K562 (cell line): ENCODE data around the gene PLXNA2. TPM values are rescaled to one million over a fixed set of nuclear protein-coding genes. Genes with fewer than 3 reads are reported as not detected.
A peak's percentile ranks its signal among the peaks of the same experiment; 100 is the strongest.

Source experiments
- ATAC-seq: fragments of 200-7000 bp; cut with Tn5 transposase; 3 replicates; pipeline ENCODE4 v1.9.1; 2020; ENCODE audit warnings: moderate library complexity
- BruUV-seq: library from RNA; stranded (reverse); fragments of 400-500 nt; replicated peaks from 2 replicates; lab custom pipeline; 2021; lab: Mats Ljungman, UMichigan
- CTCF ChIA-PET: fragments of 300-600 bp; formaldehyde crosslinking; extraction: SDS; loops from one replicate; lab custom pipeline; 2021; ENCODE audit warnings: low intra/inter-chr PET ratio; lab: Yijun Ruan, JAX
- POLR2A ChIA-PET: fragments of 300-600, 350-650 bp; sonication (Branson Sonifier 250); formaldehyde crosslinking; extraction: SDS; loops from one replicate; lab custom pipeline; 2021; ENCODE audit warnings: antibody characterized with exemption, inconsistent platforms; lab: Yijun Ruan, JAX
- DNase-seq, 4 experiments: peaks; one replicate each; pipeline versions ENCODE4 v3.0.0 to v3.0.0-alpha.2; 2011 to 2018; ENCODE audit warnings: low spot score in 3 of 4, mixed read lengths in 3 of 4; ENCODE audit errors: extremely low read depth in 1 of 4
- FAIRE-seq: peaks from 2 replicates; lab custom pipeline; 2011; peaks lifted over from hg19 to GRCh38; lab: Jason Lieb, UNC
- H2AFZ ChIP-seq: 2 replicates; pipeline ENCODE4 v1.6.0; 2011; ENCODE audit warnings: low read depth, low read length, control low read depth, inconsistent platforms
- H3K27ac ChIP-seq: fragments of 200-600 bp; 3 replicates; pipeline ENCODE4 v1.8.0; 2011; ENCODE audit warnings: low read depth, mild to moderate bottlenecking, control low read depth, inconsistent platforms, low read length, moderate library complexity, mixed read lengths; ENCODE audit errors: extremely low read depth
- H3K27me3 ChIP-seq, 2 experiments: fragments of 300-600 bp in 1 of 2; 2 replicates in 1 of 2; 3 replicates in 1 of 2; pipeline versions ENCODE4 v1.6.0 to v1.8.0; 2011; ENCODE audit warnings: inconsistent platforms in 2 of 2, low read length in 2 of 2, mild to moderate bottlenecking in 1 of 2, mixed read lengths in 1 of 2, moderate library complexity in 1 of 2; ENCODE audit not compliant: control insufficient read depth in 2 of 2, insufficient read depth in 2 of 2
- H3K36me3 ChIP-seq: fragments of 300-600 bp; 3 replicates; pipeline ENCODE4 v1.8.0; 2011; ENCODE audit warnings: mild to moderate bottlenecking, low read length, inconsistent platforms; ENCODE audit not compliant: control insufficient read depth, insufficient read depth
- H3K4me1 ChIP-seq, 2 experiments: fragments of 200-600 bp in 1 of 2; replicated peaks in 1 of 2; 2 replicates in 1 of 2; 3 replicates in 1 of 2; pipeline versions ENCODE4 v1.5.1 to v1.8.0; 2011; ENCODE audit warnings: inconsistent platforms in 2 of 2, low read length in 2 of 2, mild to moderate bottlenecking in 1 of 2, mixed read lengths in 1 of 2, moderate library complexity in 1 of 2; ENCODE audit not compliant: control insufficient read depth in 2 of 2, insufficient read depth in 2 of 2
- H3K4me2 ChIP-seq: 2 replicates; pipeline ENCODE4 v1.6.1; 2011; ENCODE audit warnings: low read length, control low read depth, inconsistent platforms, mixed read lengths; ENCODE audit not compliant: insufficient read depth
- H3K4me3 ChIP-seq: fragments of 200-600 bp; sonication (generic), shearing (Covaris generic); 2 replicates; pipeline ENCODE4 v1.5.1; 2016; ENCODE audit warnings: control low read depth, inconsistent platforms
- H3K79me2 ChIP-seq: fragments of 200-600 bp; 3 replicates; pipeline ENCODE4 v1.8.0; 2011; ENCODE audit warnings: low read length, inconsistent platforms; ENCODE audit not compliant: control insufficient read depth, insufficient read depth
- H3K9ac ChIP-seq, 2 experiments: 2 replicates each; pipeline versions ENCODE4 v1.6.0 to v1.6.1; 2011; ENCODE audit warnings: low read depth in 2 of 2, low read length in 2 of 2, control low read depth in 1 of 2, inconsistent platforms in 1 of 2, mild to moderate bottlenecking in 1 of 2, mixed read lengths in 1 of 2; ENCODE audit not compliant: insufficient read depth in 1 of 2
- H3K9me1 ChIP-seq: one replicate; pipeline ENCODE4 v1.6.0; 2011; ENCODE audit warnings: inconsistent platforms, mild to moderate bottlenecking, low read length, moderate library complexity; ENCODE audit not compliant: control insufficient read depth, insufficient read depth
- H3K9me3 ChIP-seq: replicated peaks from 2 replicates; pipeline ENCODE4 v1.5.1; 2011; ENCODE audit warnings: low read depth, low read length, inconsistent platforms; ENCODE audit not compliant: control insufficient read depth, insufficient read depth
- H4K20me1 ChIP-seq: replicated peaks from 2 replicates; pipeline ENCODE4 v1.6.1; 2011; ENCODE audit warnings: low read length, inconsistent platforms, mixed read lengths; ENCODE audit not compliant: control insufficient read depth, insufficient read depth
- ATF4 ChIP-seq: fragments of 450-650 bp; formaldehyde crosslinking; IDR thresholded peaks from 2 replicates; pipeline ENCODE4 v1.4.0; 2022; ENCODE audit warnings: mild to moderate bottlenecking, moderate library complexity
- BMI1 ChIP-seq: fragments of 150-350 bp; IDR thresholded peaks from 2 replicates; pipeline ENCODE4 v1.6.1; 2014; ENCODE audit warnings: low read length
- CCNT2 ChIP-seq: IDR thresholded peaks from 2 replicates; pipeline ENCODE4 v1.6.1; 2011; ENCODE audit warnings: borderline replicate concordance, low read depth, mild to moderate bottlenecking, moderate library complexity, mixed read lengths, low read length; ENCODE audit not compliant: insufficient read length; ENCODE audit errors: extremely low read depth
- DPF2 ChIP-seq: fragments of 450-650 bp; IDR thresholded peaks from 2 replicates; pipeline ENCODE4 v1.6.1; 2016
- E2F3 ChIP-seq: fragments of 250-450 bp; sonication (Bioruptor Pico); IDR thresholded peaks from 2 replicates; pipeline ENCODE4 v1.4.0; 2020; ENCODE audit warnings: mild to moderate bottlenecking
- FOXA1 ChIP-seq: fragments of 450-650 bp; IDR thresholded peaks from 2 replicates; pipeline ENCODE4 v1.6.1; 2016; ENCODE audit warnings: mild to moderate bottlenecking, borderline replicate concordance
- FUS ChIP-seq: fragments of 200-400 bp; formaldehyde crosslinking; optimal IDR thresholded peaks from 2 replicates; pipeline ENCODE3; 2017; ENCODE audit warnings: low read depth, low read length
- HMGXB4 ChIP-seq: sonication (generic); formaldehyde crosslinking; IDR thresholded peaks from 2 replicates; pipeline ENCODE4 v1.8.1; 2023; ENCODE audit warnings: mild to moderate bottlenecking, missing genetic modification reagents
- KDM1A ChIP-seq, 2 experiments: fragments of 450-650 bp; IDR thresholded peaks; 2 replicates each; pipeline ENCODE4 v1.6.1; 2016; ENCODE audit warnings: mild to moderate bottlenecking in 2 of 2
- MXI1 ChIP-seq: IDR thresholded peaks from 2 replicates; pipeline ENCODE4 v1.6.1; 2011; ENCODE audit warnings: low read depth, mild to moderate bottlenecking, improper control_type of control experiment, low read length
- RBM14 ChIP-seq: fragments of 200-400 bp; formaldehyde crosslinking; IDR thresholded peaks from 2 replicates; pipeline ENCODE4 v1.6.1; 2018; ENCODE audit warnings: low read depth, mild to moderate bottlenecking, low read length, moderate library complexity, borderline replicate concordance; ENCODE audit not compliant: insufficient read depth
- SIRT6 ChIP-seq: IDR thresholded peaks from one replicate; pipeline ENCODE4 v1.6.1; 2012; ENCODE audit warnings: low read depth, mild to moderate bottlenecking, control low read depth, inconsistent platforms, low read length, moderate library complexity
- THRA ChIP-seq: fragments of 450-650 bp; IDR thresholded peaks from 2 replicates; pipeline ENCODE4 v1.6.1; 2017; ENCODE audit warnings: mild to moderate bottlenecking, moderate library complexity
- ZFP36 ChIP-seq: fragments of 150-350 bp; IDR thresholded peaks from 2 replicates; pipeline ENCODE4 v1.6.1; 2018; ENCODE audit warnings: low read length, low read depth; ENCODE audit not compliant: partially characterized antibody
- ZNF134 ChIP-seq: fragments of 250-450 bp; sonication (Bioruptor Pico); conservative IDR thresholded peaks from 2 replicates; pipeline ENCODE4 v1.4.0; 2020
- ZNF316 ChIP-seq: fragments of 450-650 bp; IDR thresholded peaks from 2 replicates; pipeline ENCODE4 v1.6.1; 2016
- ZNF408 ChIP-seq: fragments of 250-450 bp; sonication (Bioruptor Pico); IDR thresholded peaks from 2 replicates; pipeline ENCODE4 v1.4.0; 2020; ENCODE audit warnings: low read depth, mild to moderate bottlenecking, moderate library complexity
- WGBS: fragments of 100-300 bp; shearing (Covaris generic); methylation state at CpG from one replicate; pipeline ENCODE4 v1.1.6; 2016; ENCODE audit warnings: low coverage, mixed read lengths; ENCODE audit not compliant: insufficient coverage; ENCODE audit errors: missing lambda C conversion rate; 5-methylcytosine and 5-hydroxymethylcytosine counted together
- in situ Hi-C: fragments of 300-500 bp; cut with MboI; formaldehyde crosslinking; loops from 4 replicates; pipeline ENCODE4 v1.15.0; 2018; ENCODE audit warnings: inconsistent platforms, mixed read lengths
- intact Hi-C: fragments of 100-400 bp; cut with micrococcal nuclease; formaldehyde crosslinking; loops from 2 replicates; pipeline ENCODE4 v1.14.2; 2022
- polyA plus RNA-seq, 8 experiments: library from polyadenylated mRNA; depleted of rRNA in 4 of 8; stranded (reverse) in 5 of 8; unstranded in 3 of 8; fragments of >200 nt; fragmentation: Nextera tagmentation in 2 of 8; fragmentation: Illumina TruSeq in 1 of 8; extraction: Ambion mirVana in 2 of 8; extraction: Trizol in 1 of 8; gene quantifications; 2 replicates each; pipeline versions ENCODE4 v1.2.1 to v1.2.3, GENCODE V29; 2011 to 2014; ENCODE audit warnings: inconsistent platforms in 1 of 8, missing spikeins in 1 of 8
- total RNA-seq, 7 experiments: library from RNA; depleted of rRNA in 6 of 7; stranded (reverse); fragments of >200 nt in 6 of 7; fragmentation: Illumina TruSeq in 2 of 7; extraction: Trizol in 2 of 7; gene quantifications; 2 replicates each; pipeline versions ENCODE4 v1.2.1 to v1.2.3, GENCODE V29; 2011 to 2021; ENCODE audit warnings: low replicate concordance in 1 of 7

Gene PLXNA2
- total and polyA plus RNA-seq, 9 of the 15 experiments (the other 6 are each of a cell fraction or from before 2014, with no cell fraction given), result 0.01 to 1.3 (median 0.32) TPM

- TF ChIP-seq KDM1A (IDR thresholded peaks at IDR 0.05) (peak; percentile 22 to 54; a peak in 2 of 4 replicates), ZFP36 (peak; percentile 57)
Measured at GRCh38 chr1:208156310-208156709, 87.9 kb downstream of the PLXNA2 start (continued).

- TF ChIP-seq ATF4 (CRISPR knock-in tag) (no peak), DPF2 (no peak), FUS (no peak), HMGXB4 (no peak), ZNF134 (CRISPR knock-in tag) (no peak), SIRT6 (no peak), CCNT2 (no peak), ZNF316 (no peak), MXI1 (no peak), THRA (no peak), FOXA1 (no peak), RBM14 (no peak), BMI1 (no peak), ZNF408 (no peak), E2F3 (CRISPR knock-in tag) (no peak)
- POLR2A ChIA-PET, result interaction anchor here (0.6 to 1.1 kb wide), 6 partner anchors 9 to 527 kb away, joined by 3 to 5 read pairs (median 3); no protein-coding TSS in a partner anchor
- no TSS peak for BruUV-seq
- H3K4me1 ChIP-seq, result peaks cover 0 to 5% of the 10 kb centered on the region in 2 experiments; a peak in 3 of 5 replicates
- ATAC-seq (no peak), FAIRE-seq (no peak), DNase-seq (no peak)
- no peaks in the 10 kb centered on the region for H3K79me2 ChIP-seq
- H3K27me3 ChIP-seq, result peaks cover 20 to 39% of the 10 kb centered on the region in 2 experiments; a peak in 4 of 5 replicates
- 7% methylated on average over 15 of the region's 15 CpGs for whole genome bisulfite sequencing
- CTCF ChIA-PET, result no interaction called here
- no peak overlapping the region for H2AFZ ChIP-seq
- H3K9me3 ChIP-seq, result no peaks in the 10 kb centered on the region
- H3K4me2 ChIP-seq, result no peak overlapping the region
- no peak overlapping the region for H3K9ac ChIP-seq
- H3K27ac ChIP-seq, result no peak overlapping the region
- intact Hi-C loops, result no loop called here
- in situ Hi-C loops, result no loop called here
- H3K9me1 ChIP-seq, result no peaks in the 10 kb centered on the region
- no peak overlapping the region for H3K4me3 ChIP-seq
- H4K20me1 ChIP-seq, result 0 out of 2 replicates have a peak, but pooled peaks cover 6% of the 10 kb centered on the region
- no peaks in the 10 kb centered on the region for H3K36me3 ChIP-seq
Measured at GRCh38 chr1:208154679-208155642, 89.2 kb downstream of the PLXNA2 start.
